ENCODE measurements around the gene ZNF414. TPM values are rescaled to one million over a fixed set of nuclear protein-coding genes. Genes with fewer than 3 reads are reported as not detected.

ZNF414 gene
- polyA plus RNA-seq, 1 donor (not counting 4 experiments of a cell fraction or from before 2014, with no cell fraction given): 1.9 TPM

GRCh38 chr19:8529369-8530006 is 15.5 kb upstream of the ZNF414 start:
- no peak for FAIRE-seq
- no peaks in the 10 kb centered on the region for H3K9me1 ChIP-seq (ENCODE audit: control insufficient read depth, extremely low read depth, insufficient read depth, low read length)
- H3K4me1 ChIP-seq (ENCODE audit: control insufficient read depth, extremely low read depth, insufficient read depth, low read length): peaks cover 6% of the 10 kb centered on the region
- no peak overlapping the region for H3K4me2 ChIP-seq (ENCODE audit: control insufficient read depth, extremely low read depth, insufficient read depth, low read depth, low read length)
- H3K9me3 ChIP-seq (ENCODE audit: control insufficient read depth, low read depth, low read length): no peaks in the 10 kb centered on the region
- H2AFZ ChIP-seq (ENCODE audit: control insufficient read depth, low read length): no peak overlapping the region
- no peak overlapping the region for H3K4me3 ChIP-seq (ENCODE audit: control insufficient read depth in 2 of 3, extremely low read depth in 1 of 3, insufficient read depth in 2 of 3, low read depth in 1 of 3, low read length in 3 of 3)
- dilution Hi-C loops (cut with MboI; ENCODE audit: extremely low pct_ligation_motif_present, low sequenced_read_pairs): no loop called here
- H3K36me3 ChIP-seq (ENCODE audit: control insufficient read depth in 2 of 2, extremely low read depth in 1 of 2, insufficient read depth in 2 of 2, low read length in 2 of 2): no peaks in the 10 kb centered on the region
- no peaks in the 10 kb centered on the region for H4K20me1 ChIP-seq (ENCODE audit: control insufficient read depth, extremely low read depth, insufficient read depth, low read length)
- TF ChIP-seq CTCF (optimal IDR thresholded peaks at IDR 0.05 in 1 of 3, IDR thresholded peaks at IDR 0.05 in 1 of 3, conservative IDR thresholded peaks at IDR 0.05 in 1 of 3; ENCODE audit: extremely low read depth in 1 of 3, insufficient read depth in 2 of 3, low read length in 3 of 3): no peak
- no peak for TF ChIP-seq EZH2 (IDR thresholded peaks at IDR 0.05; ENCODE audit: low read length)
- no peak overlapping the region for H3K9ac ChIP-seq (ENCODE audit: control insufficient read depth, extremely low read depth, insufficient read depth, low read length)
- H3K27ac ChIP-seq (ENCODE audit: control insufficient read depth, insufficient read depth, low read length): no peak overlapping the region
- DNase-seq (ENCODE audit: low read depth, low spot score): no peak
- H3K79me2 ChIP-seq (ENCODE audit: control insufficient read depth, insufficient read depth, low read length): no peaks in the 10 kb centered on the region
- no peaks in the 10 kb centered on the region for H3K27me3 ChIP-seq (ENCODE audit: control insufficient read depth, extremely low read depth, insufficient read depth, low read length)

- no peak overlapping the region for H3K9ac ChIP-seq (ENCODE audit: control insufficient read depth, extremely low read depth, insufficient read depth, low read length)
Observed at GRCh38 chr19:8528500-8528899, 14.5 kb upstream of the ZNF414 start.

More at GRCh38 chr19:8528500-8528899, 14.5 kb upstream of the ZNF414 start:
- H3K9me3 ChIP-seq (ENCODE audit: control insufficient read depth, low read depth, low read length): no peaks in the 10 kb centered on the region
- no peaks in the 10 kb centered on the region for H3K36me3 ChIP-seq (ENCODE audit: control insufficient read depth in 2 of 2, extremely low read depth in 1 of 2, insufficient read depth in 2 of 2, low read length in 2 of 2)
- no peaks in the 10 kb centered on the region for H4K20me1 ChIP-seq (ENCODE audit: control insufficient read depth, extremely low read depth, insufficient read depth, low read length)
- no peak overlapping the region for H3K4me3 ChIP-seq (ENCODE audit: control insufficient read depth in 2 of 3, extremely low read depth in 1 of 3, insufficient read depth in 2 of 3, low read depth in 1 of 3, low read length in 3 of 3)
- no peaks in the 10 kb centered on the region for H3K9me1 ChIP-seq (ENCODE audit: control insufficient read depth, extremely low read depth, insufficient read depth, low read length)
- no peak overlapping the region for H3K27ac ChIP-seq (ENCODE audit: control insufficient read depth, insufficient read depth, low read length)
- TF ChIP-seq EZH2 (IDR thresholded peaks at IDR 0.05; ENCODE audit: low read length) (no peak), CTCF (optimal IDR thresholded peaks at IDR 0.05 in 1 of 3, IDR thresholded peaks at IDR 0.05 in 1 of 3, conservative IDR thresholded peaks at IDR 0.05 in 1 of 3; ENCODE audit: extremely low read depth in 1 of 3, insufficient read depth in 2 of 3, low read length in 3 of 3) (no peak)
- no peaks in the 10 kb centered on the region for H3K27me3 ChIP-seq (ENCODE audit: control insufficient read depth, extremely low read depth, insufficient read depth, low read length)
- dilution Hi-C loops (cut with MboI; ENCODE audit: extremely low pct_ligation_motif_present, low sequenced_read_pairs): no loop called here
- H3K4me2 ChIP-seq (ENCODE audit: control insufficient read depth, extremely low read depth, insufficient read depth, low read depth, low read length): no peak overlapping the region
- no peak overlapping the region for H2AFZ ChIP-seq (ENCODE audit: control insufficient read depth, low read length)
- DNase-seq (ENCODE audit: low read depth, low spot score) (no peak), FAIRE-seq (no peak)
- no peaks in the 10 kb centered on the region for H3K79me2 ChIP-seq (ENCODE audit: control insufficient read depth, insufficient read depth, low read length)
- H3K4me1 ChIP-seq (ENCODE audit: control insufficient read depth, extremely low read depth, insufficient read depth, low read length): peaks cover 6% of the 10 kb centered on the region
